WTC11 (cell line): ENCODE data around the gene NDOR1. TPM values are rescaled to one million over a fixed set of nuclear protein-coding genes. Genes with fewer than 3 reads are reported as not detected.

Experiments
- ATAC-seq: fragments of 200-7000 bp; cut with Tn5 transposase; 2 replicates; pipeline ENCODE4 v1.10.0; 2021; ENCODE audit warnings: mild to moderate bottlenecking, moderate library complexity
- CTCF ChIA-PET: fragments of 300-600 bp; sonication (Branson Sonifier 250); formaldehyde crosslinking; loops from one replicate; lab custom pipeline; 2021; ENCODE audit warnings: antibody characterized with exemption; lab: Charles Lee
- POLR2A ChIA-PET: fragments of 350-600 bp; sonication (Branson Sonifier 250); formaldehyde crosslinking; loops from one replicate; lab custom pipeline; 2021; ENCODE audit warnings: antibody characterized with exemption; lab: Charles Lee
- DNase-seq: peaks from one replicate; pipeline ENCODE4 v3.0.0; 2021; ENCODE audit warnings: low spot score
- H3K27ac Mint-ChIP-seq: 2 replicates; pipeline ENCODE4 v1.8.0; 2021; ENCODE audit warnings: mixed read lengths
- H3K27me3 Mint-ChIP-seq: 2 replicates; pipeline ENCODE4 v1.8.0; 2021; ENCODE audit warnings: low read depth, mild to moderate bottlenecking, moderate library complexity, mixed read lengths
- H3K36me3 Mint-ChIP-seq: 2 replicates; pipeline ENCODE4 v1.8.0; 2021; ENCODE audit warnings: mixed read lengths
- H3K4me1 Mint-ChIP-seq: 2 replicates; pipeline ENCODE4 v1.8.0; 2022; ENCODE audit warnings: mixed read lengths
- H3K4me3 Mint-ChIP-seq: 2 replicates; pipeline ENCODE4 v1.8.0; 2021; ENCODE audit warnings: mild to moderate bottlenecking, moderate library complexity, mixed read lengths
- H3K9me3 Mint-ChIP-seq: 2 replicates; pipeline ENCODE4 v1.8.0; 2021; ENCODE audit warnings: mixed read lengths
- CBFB ChIP-seq: sonication (generic); formaldehyde crosslinking; IDR thresholded peaks from 2 replicates; pipeline ENCODE4 v1.8.1; 2022; ENCODE audit warnings: mild to moderate bottlenecking, low read depth, missing genetic modification reagents
- CREB1 ChIP-seq: sonication (generic); formaldehyde crosslinking; IDR thresholded peaks from 2 replicates; pipeline ENCODE4 v1.8.0; 2023; ENCODE audit warnings: mild to moderate bottlenecking, missing genetic modification reagents
- CREM ChIP-seq: sonication (generic); formaldehyde crosslinking; IDR thresholded peaks from 2 replicates; pipeline ENCODE4 v1.8.1; 2022; ENCODE audit warnings: mild to moderate bottlenecking, missing genetic modification reagents, moderate library complexity
- ELF4 ChIP-seq: sonication (generic); formaldehyde crosslinking; IDR thresholded peaks from 2 replicates; pipeline ENCODE4 v1.8.1; 2022; ENCODE audit warnings: low read depth, mild to moderate bottlenecking, moderate library complexity, missing genetic modification reagents
- EMX1 ChIP-seq: fragments of 250-450 bp; sonication (Bioruptor Pico); IDR thresholded peaks from 2 replicates; pipeline ENCODE4 v1.8.0; 2021; ENCODE audit warnings: mild to moderate bottlenecking
- IRF2 ChIP-seq: sonication (generic); formaldehyde crosslinking; IDR thresholded peaks from 2 replicates; pipeline ENCODE4 v1.8.0; 2022; ENCODE audit warnings: low read depth, missing genetic modification reagents, borderline replicate concordance
- TEAD4 ChIP-seq: sonication (generic); formaldehyde crosslinking; IDR thresholded peaks from 2 replicates; pipeline ENCODE4 v1.8.0; 2022; ENCODE audit warnings: mild to moderate bottlenecking, missing genetic modification reagents
- ZNF423 ChIP-seq: fragments of 250-450 bp; sonication (Bioruptor Pico); IDR thresholded peaks from 2 replicates; pipeline ENCODE4 v2.1.2; 2022; ENCODE audit warnings: mild to moderate bottlenecking, moderate library complexity
- ZNF671 ChIP-seq: fragments of 250-450 bp; sonication (Bioruptor Pico); IDR thresholded peaks from 2 replicates; pipeline ENCODE4 v1.8.0; 2021; ENCODE audit warnings: mild to moderate bottlenecking
- total RNA-seq: library from RNA; stranded (reverse); gene quantifications from 3 replicates; pipeline ENCODE4 v1.2.3, GENCODE V29; 2021
- TF ChIP-seq, protein P1 (sequence below): sonication (generic); formaldehyde crosslinking; IDR thresholded peaks from 2 replicates; pipeline ENCODE4 v1.8.1; 2023; ENCODE audit warnings: mild to moderate bottlenecking, missing genetic modification reagents, borderline replicate concordance
- TF ChIP-seq, protein P2 (sequence below): fragments of 250-450 bp; sonication (Bioruptor Pico); IDR thresholded peaks from 2 replicates; pipeline ENCODE4 v1.9.0; 2021; ENCODE audit warnings: mild to moderate bottlenecking, borderline replicate concordance
- TF ChIP-seq, protein P3 (sequence below): sonication (generic); formaldehyde crosslinking; IDR thresholded peaks from 2 replicates; pipeline ENCODE4 v1.8.1; 2023; ENCODE audit warnings: mild to moderate bottlenecking, missing genetic modification reagents, moderate library complexity
- TF ChIP-seq, protein P4 (sequence below): sonication (generic); formaldehyde crosslinking; IDR thresholded peaks from 2 replicates; pipeline ENCODE4 v1.8.1; 2023; ENCODE audit warnings: mild to moderate bottlenecking, missing genetic modification reagents
- TF ChIP-seq, protein P5 (sequence below): sonication (generic); formaldehyde crosslinking; IDR thresholded peaks from 2 replicates; pipeline ENCODE4 v1.8.1; 2022; ENCODE audit warnings: mild to moderate bottlenecking, moderate library complexity, missing genetic modification reagents
- TF ChIP-seq, protein P6 (sequence below): sonication (generic); formaldehyde crosslinking; IDR thresholded peaks from 2 replicates; pipeline ENCODE4 v1.8.0; 2022; ENCODE audit warnings: mild to moderate bottlenecking, missing genetic modification reagents

NDOR1 gene
- total RNA-seq, 1 experiment from 2014 or later = 49.0 TPM

DNA sequence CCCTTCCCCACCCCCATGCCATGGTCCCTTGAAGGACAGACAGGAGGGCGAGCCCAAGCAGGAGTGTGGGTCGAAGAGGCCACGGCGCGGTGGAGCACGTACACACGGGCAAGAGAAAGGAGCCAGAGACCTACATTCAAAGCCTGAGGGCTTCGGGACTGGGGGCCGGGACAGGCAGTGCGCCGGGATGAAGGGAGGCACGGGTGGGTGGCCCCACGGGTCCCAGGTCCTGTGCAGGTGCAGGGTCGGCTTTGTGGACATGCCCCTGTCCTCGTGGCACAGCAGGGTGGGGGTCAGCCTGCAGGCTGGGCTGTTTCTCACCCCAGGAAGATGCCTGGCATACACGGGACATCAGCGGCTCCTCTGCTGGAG lies 45.5 kb upstream of the NDOR1 start (continued):
- TF ChIP-seq, protein P1, sequence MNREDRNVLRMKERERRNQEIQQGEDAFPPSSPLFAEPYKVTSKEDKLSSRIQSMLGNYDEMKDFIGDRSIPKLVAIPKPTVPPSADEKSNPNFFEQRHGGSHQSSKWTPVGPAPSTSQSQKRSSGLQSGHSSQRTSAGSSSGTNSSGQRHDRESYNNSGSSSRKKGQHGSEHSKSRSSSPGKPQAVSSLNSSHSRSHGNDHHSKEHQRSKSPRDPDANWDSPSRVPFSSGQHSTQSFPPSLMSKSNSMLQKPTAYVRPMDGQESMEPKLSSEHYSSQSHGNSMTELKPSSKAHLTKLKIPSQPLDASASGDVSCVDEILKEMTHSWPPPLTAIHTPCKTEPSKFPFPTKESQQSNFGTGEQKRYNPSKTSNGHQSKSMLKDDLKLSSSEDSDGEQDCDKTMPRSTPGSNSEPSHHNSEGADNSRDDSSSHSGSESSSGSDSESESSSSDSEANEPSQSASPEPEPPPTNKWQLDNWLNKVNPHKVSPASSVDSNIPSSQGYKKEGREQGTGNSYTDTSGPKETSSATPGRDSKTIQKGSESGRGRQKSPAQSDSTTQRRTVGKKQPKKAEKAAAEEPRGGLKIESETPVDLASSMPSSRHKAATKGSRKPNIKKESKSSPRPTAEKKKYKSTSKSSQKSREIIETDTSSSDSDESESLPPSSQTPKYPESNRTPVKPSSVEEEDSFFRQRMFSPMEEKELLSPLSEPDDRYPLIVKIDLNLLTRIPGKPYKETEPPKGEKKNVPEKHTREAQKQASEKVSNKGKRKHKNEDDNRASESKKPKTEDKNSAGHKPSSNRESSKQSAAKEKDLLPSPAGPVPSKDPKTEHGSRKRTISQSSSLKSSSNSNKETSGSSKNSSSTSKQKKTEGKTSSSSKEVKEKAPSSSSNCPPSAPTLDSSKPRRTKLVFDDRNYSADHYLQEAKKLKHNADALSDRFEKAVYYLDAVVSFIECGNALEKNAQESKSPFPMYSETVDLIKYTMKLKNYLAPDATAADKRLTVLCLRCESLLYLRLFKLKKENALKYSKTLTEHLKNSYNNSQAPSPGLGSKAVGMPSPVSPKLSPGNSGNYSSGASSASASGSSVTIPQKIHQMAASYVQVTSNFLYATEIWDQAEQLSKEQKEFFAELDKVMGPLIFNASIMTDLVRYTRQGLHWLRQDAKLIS (CRISPR knock-in tag) = no peak
- TF ChIP-seq TEAD4 (no peak), ELF4 (CRISPR knock-in tag) (no peak), EMX1 (no peak)
- TF ChIP-seq, all 79 proteins: peak for 0

DNA sequence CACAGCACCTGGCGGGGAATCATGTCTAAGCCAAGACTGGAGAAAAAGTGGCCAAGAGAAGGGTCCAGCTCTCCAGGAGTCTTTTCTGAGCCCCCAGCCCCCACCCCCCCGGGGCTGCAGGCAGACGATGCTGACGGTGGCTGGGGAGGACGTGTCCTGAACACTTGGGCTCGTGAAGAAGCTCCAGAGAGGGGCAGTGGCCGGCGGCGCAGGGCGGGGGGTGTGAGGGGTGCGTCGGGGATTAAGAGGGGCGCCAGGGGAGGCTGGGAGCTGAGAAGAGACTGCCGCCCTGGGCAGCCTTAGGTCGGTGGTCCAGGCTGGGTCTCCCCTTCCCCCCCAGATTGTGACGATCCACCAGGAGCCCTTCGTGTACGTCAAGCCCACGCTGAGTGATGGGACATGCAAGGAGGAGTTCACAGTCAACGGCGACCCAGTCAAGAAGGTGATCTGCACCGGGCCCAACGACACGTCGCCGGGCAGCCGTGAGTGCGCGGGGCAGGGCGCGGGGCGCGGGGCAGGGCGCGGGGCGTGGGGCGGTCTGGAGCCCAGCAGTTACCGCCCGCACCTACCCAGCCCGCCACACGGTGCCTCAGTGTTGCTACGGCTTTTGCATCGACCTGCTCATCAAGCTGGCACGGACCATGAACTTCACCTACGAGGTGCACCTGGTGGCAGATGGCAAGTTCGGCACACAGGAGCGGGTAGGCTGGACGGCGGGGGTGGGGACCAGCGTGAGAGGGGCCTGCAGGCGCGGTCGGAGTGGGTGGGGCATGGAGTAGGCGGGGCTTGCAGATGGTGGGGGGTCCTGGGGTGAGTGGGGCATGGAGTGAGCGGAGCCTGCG lies 44.6 kb upstream of the NDOR1 start:
- Mint-ChIP-seq H3K9me3 (no peaks in the 10 kb centered on the region), H3K27ac (no peak overlapping the region), H3K4me3 (peak overlapping the region; percentile 16; the same call in 1 of the 2 replicates), H3K4me1 (no peaks in the 10 kb centered on the region), H3K27me3 (peaks cover 84% of the 10 kb centered on the region), H3K36me3 (no peaks in the 10 kb centered on the region)
- POLR2A ChIA-PET = interaction anchor here (1.0 kb wide), 1 partner anchor 93 kb away, joined by 3 read pairs; no protein-coding TSS in a partner anchor
- no peak for DNase-seq
- TF ChIP-seq, protein P2, sequence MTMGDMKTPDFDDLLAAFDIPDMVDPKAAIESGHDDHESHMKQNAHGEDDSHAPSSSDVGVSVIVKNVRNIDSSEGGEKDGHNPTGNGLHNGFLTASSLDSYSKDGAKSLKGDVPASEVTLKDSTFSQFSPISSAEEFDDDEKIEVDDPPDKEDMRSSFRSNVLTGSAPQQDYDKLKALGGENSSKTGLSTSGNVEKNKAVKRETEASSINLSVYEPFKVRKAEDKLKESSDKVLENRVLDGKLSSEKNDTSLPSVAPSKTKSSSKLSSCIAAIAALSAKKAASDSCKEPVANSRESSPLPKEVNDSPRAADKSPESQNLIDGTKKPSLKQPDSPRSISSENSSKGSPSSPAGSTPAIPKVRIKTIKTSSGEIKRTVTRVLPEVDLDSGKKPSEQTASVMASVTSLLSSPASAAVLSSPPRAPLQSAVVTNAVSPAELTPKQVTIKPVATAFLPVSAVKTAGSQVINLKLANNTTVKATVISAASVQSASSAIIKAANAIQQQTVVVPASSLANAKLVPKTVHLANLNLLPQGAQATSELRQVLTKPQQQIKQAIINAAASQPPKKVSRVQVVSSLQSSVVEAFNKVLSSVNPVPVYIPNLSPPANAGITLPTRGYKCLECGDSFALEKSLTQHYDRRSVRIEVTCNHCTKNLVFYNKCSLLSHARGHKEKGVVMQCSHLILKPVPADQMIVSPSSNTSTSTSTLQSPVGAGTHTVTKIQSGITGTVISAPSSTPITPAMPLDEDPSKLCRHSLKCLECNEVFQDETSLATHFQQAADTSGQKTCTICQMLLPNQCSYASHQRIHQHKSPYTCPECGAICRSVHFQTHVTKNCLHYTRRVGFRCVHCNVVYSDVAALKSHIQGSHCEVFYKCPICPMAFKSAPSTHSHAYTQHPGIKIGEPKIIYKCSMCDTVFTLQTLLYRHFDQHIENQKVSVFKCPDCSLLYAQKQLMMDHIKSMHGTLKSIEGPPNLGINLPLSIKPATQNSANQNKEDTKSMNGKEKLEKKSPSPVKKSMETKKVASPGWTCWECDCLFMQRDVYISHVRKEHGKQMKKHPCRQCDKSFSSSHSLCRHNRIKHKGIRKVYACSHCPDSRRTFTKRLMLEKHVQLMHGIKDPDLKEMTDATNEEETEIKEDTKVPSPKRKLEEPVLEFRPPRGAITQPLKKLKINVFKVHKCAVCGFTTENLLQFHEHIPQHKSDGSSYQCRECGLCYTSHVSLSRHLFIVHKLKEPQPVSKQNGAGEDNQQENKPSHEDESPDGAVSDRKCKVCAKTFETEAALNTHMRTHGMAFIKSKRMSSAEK = no peak
- peak; percentile 14 for ATAC-seq
- CTCF ChIA-PET = interaction anchor here (0.5 to 3.7 kb wide), 6 partner anchors 9 to 80 kb away, joined by 3 to 40 read pairs (median 6); partner anchors contain the start of gene TUBB4B

DNA sequence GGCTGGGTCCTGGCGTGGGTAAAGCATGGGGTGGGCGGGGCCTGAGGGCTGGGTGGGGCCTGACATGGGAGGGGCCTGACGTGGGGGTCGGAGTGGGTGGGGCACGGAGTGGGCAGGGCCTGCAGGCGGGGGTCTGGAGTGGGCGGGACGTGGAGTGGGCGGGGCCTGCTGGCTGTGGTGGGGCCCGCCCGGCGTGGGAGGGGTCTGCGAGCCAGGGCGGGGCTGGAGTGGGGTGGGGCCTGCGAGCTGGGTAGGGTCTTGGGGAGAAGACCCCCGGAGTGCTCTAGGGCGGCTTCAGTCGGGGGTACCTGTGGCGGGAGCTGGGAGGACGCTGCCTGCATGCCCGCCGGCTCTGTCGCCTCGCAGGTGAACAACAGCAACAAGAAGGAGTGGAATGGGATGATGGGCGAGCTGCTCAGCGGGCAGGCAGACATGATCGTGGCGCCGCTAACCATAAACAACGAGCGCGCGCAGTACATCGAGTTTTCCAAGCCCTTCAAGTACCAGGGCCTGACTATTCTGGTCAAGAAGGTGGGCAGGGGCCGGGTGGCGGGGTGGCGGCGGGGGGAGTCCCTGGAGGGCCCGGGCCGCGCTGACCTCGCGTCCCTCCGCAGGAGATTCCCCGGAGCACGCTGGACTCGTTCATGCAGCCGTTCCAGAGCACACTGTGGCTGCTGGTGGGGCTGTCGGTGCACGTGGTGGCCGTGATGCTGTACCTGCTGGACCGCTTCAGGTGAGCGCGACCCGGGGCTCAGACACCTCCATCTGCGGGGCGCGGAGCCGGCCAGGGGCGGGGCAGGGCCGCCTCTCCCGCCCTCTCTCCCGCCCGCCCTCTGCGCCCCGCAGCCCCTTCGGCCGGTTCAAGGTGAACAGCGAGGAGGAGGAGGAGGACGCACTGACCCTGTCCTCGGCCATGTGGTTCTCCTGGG lies 43.7 kb upstream of the NDOR1 start:
- Mint-ChIP-seq H3K4me1 (no peaks in the 10 kb centered on the region), H3K27ac (no peak overlapping the region), H3K4me3 (peak overlapping the region; percentile 68), H3K27me3 (peaks cover 84% of the 10 kb centered on the region), H3K9me3 (no peaks in the 10 kb centered on the region), H3K36me3 (no peaks in the 10 kb centered on the region)
- ChIA-PET POLR2A (interaction anchor here (1.0 to 1.4 kb wide), 2 partner anchors 13 to 94 kb away, joined by 3 to 6 read pairs; no protein-coding TSS in a partner anchor), CTCF (interaction anchor here (0.6 to 3.7 kb wide), 16 partner anchors 12 to 520 kb away, joined by 3 to 40 read pairs (median 4); partner anchors contain the start of genes NPDC1, RNF208, RNF224 and SSNA1)
- peak; percentile 30 for ATAC-seq
- peak; percentile 73 for DNase-seq
- TF ChIP-seq, protein P3, sequence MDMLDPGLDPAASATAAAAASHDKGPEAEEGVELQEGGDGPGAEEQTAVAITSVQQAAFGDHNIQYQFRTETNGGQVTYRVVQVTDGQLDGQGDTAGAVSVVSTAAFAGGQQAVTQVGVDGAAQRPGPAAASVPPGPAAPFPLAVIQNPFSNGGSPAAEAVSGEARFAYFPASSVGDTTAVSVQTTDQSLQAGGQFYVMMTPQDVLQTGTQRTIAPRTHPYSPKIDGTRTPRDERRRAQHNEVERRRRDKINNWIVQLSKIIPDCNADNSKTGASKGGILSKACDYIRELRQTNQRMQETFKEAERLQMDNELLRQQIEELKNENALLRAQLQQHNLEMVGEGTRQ (CRISPR knock-in tag) = no peak
- TF ChIP-seq, protein P4, sequence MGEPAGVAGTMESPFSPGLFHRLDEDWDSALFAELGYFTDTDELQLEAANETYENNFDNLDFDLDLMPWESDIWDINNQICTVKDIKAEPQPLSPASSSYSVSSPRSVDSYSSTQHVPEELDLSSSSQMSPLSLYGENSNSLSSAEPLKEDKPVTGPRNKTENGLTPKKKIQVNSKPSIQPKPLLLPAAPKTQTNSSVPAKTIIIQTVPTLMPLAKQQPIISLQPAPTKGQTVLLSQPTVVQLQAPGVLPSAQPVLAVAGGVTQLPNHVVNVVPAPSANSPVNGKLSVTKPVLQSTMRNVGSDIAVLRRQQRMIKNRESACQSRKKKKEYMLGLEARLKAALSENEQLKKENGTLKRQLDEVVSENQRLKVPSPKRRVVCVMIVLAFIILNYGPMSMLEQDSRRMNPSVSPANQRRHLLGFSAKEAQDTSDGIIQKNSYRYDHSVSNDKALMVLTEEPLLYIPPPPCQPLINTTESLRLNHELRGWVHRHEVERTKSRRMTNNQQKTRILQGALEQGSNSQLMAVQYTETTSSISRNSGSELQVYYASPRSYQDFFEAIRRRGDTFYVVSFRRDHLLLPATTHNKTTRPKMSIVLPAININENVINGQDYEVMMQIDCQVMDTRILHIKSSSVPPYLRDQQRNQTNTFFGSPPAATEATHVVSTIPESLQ (CRISPR knock-in tag) = no peak
- TF ChIP-seq CREB1 (CRISPR knock-in tag) = no peak
- TF ChIP-seq, protein P5, sequence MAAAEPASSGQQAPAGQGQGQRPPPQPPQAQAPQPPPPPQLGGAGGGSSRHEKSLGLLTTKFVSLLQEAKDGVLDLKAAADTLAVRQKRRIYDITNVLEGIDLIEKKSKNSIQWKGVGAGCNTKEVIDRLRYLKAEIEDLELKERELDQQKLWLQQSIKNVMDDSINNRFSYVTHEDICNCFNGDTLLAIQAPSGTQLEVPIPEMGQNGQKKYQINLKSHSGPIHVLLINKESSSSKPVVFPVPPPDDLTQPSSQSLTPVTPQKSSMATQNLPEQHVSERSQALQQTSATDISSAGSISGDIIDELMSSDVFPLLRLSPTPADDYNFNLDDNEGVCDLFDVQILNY (CRISPR knock-in tag) = no peak
- no peak for TF ChIP-seq ZNF671 (CRISPR knock-in tag)
- TF ChIP-seq IRF2 (CRISPR knock-in tag) = no peak
- TF ChIP-seq CBFB (CRISPR knock-in tag) = no peak
- TF ChIP-seq ZNF423 (CRISPR knock-in tag) = no peak
- TF ChIP-seq, protein P6, sequence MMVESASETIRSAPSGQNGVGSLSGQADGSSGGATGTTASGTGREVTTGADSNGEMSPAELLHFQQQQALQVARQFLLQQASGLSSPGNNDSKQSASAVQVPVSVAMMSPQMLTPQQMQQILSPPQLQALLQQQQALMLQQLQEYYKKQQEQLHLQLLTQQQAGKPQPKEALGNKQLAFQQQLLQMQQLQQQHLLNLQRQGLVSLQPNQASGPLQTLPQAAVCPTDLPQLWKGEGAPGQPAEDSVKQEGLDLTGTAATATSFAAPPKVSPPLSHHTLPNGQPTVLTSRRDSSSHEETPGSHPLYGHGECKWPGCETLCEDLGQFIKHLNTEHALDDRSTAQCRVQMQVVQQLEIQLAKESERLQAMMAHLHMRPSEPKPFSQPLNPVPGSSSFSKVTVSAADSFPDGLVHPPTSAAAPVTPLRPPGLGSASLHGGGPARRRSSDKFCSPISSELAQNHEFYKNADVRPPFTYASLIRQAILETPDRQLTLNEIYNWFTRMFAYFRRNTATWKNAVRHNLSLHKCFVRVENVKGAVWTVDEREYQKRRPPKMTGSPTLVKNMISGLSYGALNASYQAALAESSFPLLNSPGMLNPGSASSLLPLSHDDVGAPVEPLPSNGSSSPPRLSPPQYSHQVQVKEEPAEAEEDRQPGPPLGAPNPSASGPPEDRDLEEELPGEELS (CRISPR knock-in tag) = no peak
- TF ChIP-seq CREM (CRISPR knock-in tag) = no peak
